BLaER1 treated with 17β-estradiol and CSF1 and Interleukin-3, amounts not matched to agents 10 nM and 100 nM (cell line): ENCODE data around the gene SAMD4A.

Source experiments
- H3K27ac ChIP-seq, 11 experiments: shearing (Covaris generic); formaldehyde crosslinking; 2 replicates each; pipeline ENCODE4 v1.8.1; 2022
- H3K27me3 ChIP-seq, 11 experiments: shearing (Covaris generic); formaldehyde crosslinking; 2 replicates each; pipeline ENCODE4 v1.8.1; 2022
- H3K36me3 ChIP-seq, 11 experiments: shearing (Covaris generic); formaldehyde crosslinking; 2 replicates each; pipeline ENCODE4 v1.8.1; 2022
- H3K4me1 ChIP-seq, 10 experiments: shearing (Covaris generic); formaldehyde crosslinking; 2 replicates each; pipeline ENCODE4 v1.8.1; 2022
- H3K4me2 ChIP-seq, 11 experiments: shearing (Covaris generic); formaldehyde crosslinking; 2 replicates each; pipeline ENCODE4 v1.8.1; 2022
- H3K4me3 ChIP-seq, 10 experiments: shearing (Covaris generic); formaldehyde crosslinking; 2 replicates each; pipeline ENCODE4 v1.8.1; 2022
- H3K9ac ChIP-seq, 11 experiments: shearing (Covaris generic); formaldehyde crosslinking; 2 replicates each; pipeline ENCODE4 v1.8.1; 2022
- H3K9me3 ChIP-seq, 11 experiments: shearing (Covaris generic); formaldehyde crosslinking; replicated peaks in 1 of 11; 2 replicates each; pipeline ENCODE4 v1.8.1; 2022
- H4K20me1 ChIP-seq, 11 experiments: shearing (Covaris generic); formaldehyde crosslinking; 2 replicates each; pipeline ENCODE4 v1.8.1; 2022
- Cebpa-rat ChIP-seq, 11 experiments: shearing (Covaris generic); IDR thresholded peaks; 2 replicates each; pipeline ENCODE4 v1.8.1; 2022

SAMD4A gene

DNA sequence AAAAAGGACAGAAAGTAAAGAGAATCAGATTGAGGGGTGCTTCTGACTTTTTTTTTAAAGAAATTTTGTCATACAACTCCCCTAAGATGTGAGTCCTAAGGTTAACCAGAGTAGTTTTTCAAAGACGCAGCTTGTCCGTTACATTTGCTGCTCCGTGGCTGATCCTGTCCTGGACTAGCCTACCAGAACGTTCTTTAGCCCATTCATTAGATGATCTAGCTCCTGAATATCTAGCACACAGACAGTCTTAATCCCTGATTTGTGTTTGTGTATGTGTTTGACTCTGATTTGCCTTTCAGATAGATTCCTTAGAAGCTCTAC lies 60.3 kb downstream of the SAMD4A start:
- no peaks in the 10 kb centered on the region for H3K27me3 ChIP-seq
- H3K9ac ChIP-seq, result peak overlapping the region; percentile 58 to 81 (median 73)
- H3K4me3 ChIP-seq, result peak overlapping the region; percentile 39 to 64 (median 48); a peak in 18 of 20 replicates
- H3K4me1 ChIP-seq, result peaks cover 56 to 75% (median 60%) of the 10 kb centered on the region in 10 experiments
- peak overlapping the region; percentile 72 to 87 (median 83) for H3K27ac ChIP-seq
- peaks cover 0 to 18% (median 6%) of the 10 kb centered on the region in 11 experiments; a peak in 7 of 22 replicates for H3K36me3 ChIP-seq
- peaks cover 0 to 7% (median 0%) of the 10 kb centered on the region in 11 experiments; a peak in 3 of 22 replicates for H4K20me1 ChIP-seq
- H3K4me2 ChIP-seq, result peak overlapping the region; percentile 84 to 97 (median 92)
- no peak for TF ChIP-seq Cebpa-rat (IDR thresholded peaks at IDR 0.05)
- peaks cover 0 to 28% (median 19%) of the 10 kb centered on the region in 11 experiments; a peak in 17 of 22 replicates for H3K9me3 ChIP-seq

DNA sequence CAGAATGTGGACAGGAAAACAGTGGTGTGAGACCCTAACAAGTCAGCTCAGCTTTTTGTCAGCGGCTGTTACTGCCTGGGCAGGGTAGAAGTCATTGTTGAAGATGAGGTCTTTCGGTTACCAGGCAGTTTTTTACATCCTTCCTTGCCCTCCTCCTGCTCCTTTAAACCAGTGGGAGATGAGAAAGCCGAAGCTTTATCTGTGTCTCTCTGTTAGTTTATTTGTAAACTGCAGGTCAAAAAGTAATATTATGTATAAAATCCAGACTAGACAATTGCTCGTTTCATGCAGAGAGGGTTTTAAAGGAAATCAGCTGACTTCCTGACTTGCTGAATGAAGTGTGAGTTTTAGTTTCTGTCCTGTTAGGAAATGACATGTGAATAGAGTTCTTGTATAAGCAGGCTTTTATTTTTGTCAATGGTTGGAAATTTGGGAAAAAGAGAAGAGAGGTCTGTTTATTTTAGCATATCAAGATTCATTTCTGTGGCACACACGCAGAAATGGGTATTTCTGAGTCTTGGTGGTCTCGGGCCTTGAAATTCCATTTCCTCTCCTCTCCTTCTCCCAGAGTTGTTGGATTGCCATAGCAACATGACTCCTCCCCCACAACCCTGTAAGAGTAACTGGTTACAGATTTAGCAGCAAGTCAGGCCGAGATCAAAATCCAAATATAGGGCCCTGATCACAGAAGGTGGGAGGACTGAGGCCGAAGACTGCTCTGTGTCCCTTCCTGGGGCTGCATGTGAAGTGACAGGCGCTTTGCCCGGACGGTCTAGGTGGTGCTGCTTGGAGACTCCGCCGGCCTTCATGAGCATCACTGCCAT lies 60.8 kb downstream of the SAMD4A start:
- H3K27me3 ChIP-seq, result no peaks in the 10 kb centered on the region
- peaks cover 0 to 17% (median 10%) of the 10 kb centered on the region in 11 experiments; a peak in 8 of 22 replicates for H3K36me3 ChIP-seq
- H3K9me3 ChIP-seq, result peaks cover 0 to 25% (median 19%) of the 10 kb centered on the region in 11 experiments; a peak in 17 of 22 replicates
- peaks cover 56 to 75% (median 60%) of the 10 kb centered on the region in 10 experiments for H3K4me1 ChIP-seq
- H3K27ac ChIP-seq, result peak overlapping the region; percentile 72 to 87 (median 83)
- no peak for TF ChIP-seq Cebpa-rat (IDR thresholded peaks at IDR 0.05)
- H3K9ac ChIP-seq, result peak overlapping the region; percentile 58 to 81 (median 73)
- H4K20me1 ChIP-seq, result peaks cover 0 to 7% (median 0%) of the 10 kb centered on the region in 11 experiments; a peak in 3 of 22 replicates
- peak overlapping the region; percentile 84 to 97 (median 92) for H3K4me2 ChIP-seq
- H3K4me3 ChIP-seq, result peak overlapping the region; percentile 39 to 64 (median 48)

DNA sequence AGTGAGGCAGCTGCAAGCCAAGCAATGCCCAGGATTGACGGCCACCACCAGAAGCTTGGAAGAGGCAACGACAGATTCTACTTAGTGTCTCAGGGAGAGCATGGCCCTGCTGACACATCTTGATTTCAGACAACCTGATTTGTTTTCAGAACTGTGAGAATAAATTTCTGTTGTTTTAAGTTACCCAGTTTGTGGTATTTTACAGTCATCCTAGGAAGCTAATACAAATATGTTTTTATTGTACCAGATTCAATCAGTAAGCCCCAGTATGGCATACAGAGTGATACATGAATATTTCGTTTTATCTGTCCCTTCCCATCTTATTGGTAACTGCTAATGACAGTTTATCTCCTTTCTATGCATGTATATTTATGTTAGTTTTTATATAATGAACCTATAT lies 62.3 kb downstream of the SAMD4A start:
- no peaks in the 10 kb centered on the region for H3K27me3 ChIP-seq
- peaks cover 54 to 63% (median 57%) of the 10 kb centered on the region in 10 experiments for H3K4me1 ChIP-seq
- H3K27ac ChIP-seq, result peak overlapping the region in 5 of 11 experiments; percentile 83 to 87 (median 86); a peak in 4 of 22 replicates
- H4K20me1 ChIP-seq, result peaks cover 0 to 10% (median 0%) of the 10 kb centered on the region in 11 experiments; a peak in 3 of 22 replicates
- TF ChIP-seq Cebpa-rat (IDR thresholded peaks at IDR 0.05), result no peak
- no peak overlapping the region for H3K4me3 ChIP-seq
- H3K4me2 ChIP-seq, result peak overlapping the region; percentile 84 to 97 (median 92); a peak in 21 of 22 replicates
- 0 out of 22 replicates have a peak overlapping the region, but pooled peaks of 1 of the 11 experiments have one; percentile 77 for H3K9ac ChIP-seq
- H3K36me3 ChIP-seq, result peaks cover 0 to 16% (median 11%) of the 10 kb centered on the region in 11 experiments; a peak in 9 of 22 replicates
- H3K9me3 ChIP-seq, result peaks cover 0 to 22% (median 16%) of the 10 kb centered on the region in 11 experiments; a peak in 17 of 22 replicates

DNA sequence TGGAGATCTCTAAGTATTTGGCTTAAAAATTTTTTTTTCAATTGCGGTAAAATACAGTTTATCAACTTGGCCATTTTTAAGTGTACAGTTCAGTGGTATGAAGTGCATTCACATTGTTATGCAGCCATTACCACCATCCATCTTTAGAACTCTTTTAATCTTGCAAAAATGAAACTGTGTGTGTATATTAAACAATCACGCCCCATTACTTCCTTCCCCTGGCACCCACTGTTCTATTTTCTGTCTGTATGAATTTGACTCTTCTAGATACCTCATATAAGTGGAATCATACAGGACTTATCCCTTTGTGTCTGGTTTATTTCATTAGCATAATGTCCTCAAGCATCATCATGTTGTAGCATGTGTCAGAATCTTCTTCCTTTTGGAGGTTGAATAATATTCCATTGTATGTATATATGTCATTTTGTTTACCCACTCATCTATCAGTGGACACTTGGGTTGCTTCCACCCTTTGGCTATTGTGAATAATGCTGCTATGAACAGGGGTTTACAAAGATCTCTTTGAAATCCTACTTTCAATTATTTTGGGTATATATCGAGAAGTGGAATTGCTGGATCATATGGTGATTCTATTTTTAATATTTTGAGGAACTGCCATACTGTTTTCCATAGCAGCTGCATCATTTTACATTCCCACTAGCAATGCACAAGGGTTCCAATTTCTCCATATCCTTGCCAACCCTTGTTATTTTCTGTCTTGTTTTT lies 62.9 kb downstream of the SAMD4A start:
- Histone ChIP-seq H4K20me1 (peaks cover 0 to 10% (median 0%) of the 10 kb centered on the region in 11 experiments; a peak in 3 of 22 replicates), H3K27ac (no peak overlapping the region), H3K9me3 (peaks cover 0 to 22% (median 16%) of the 10 kb centered on the region in 11 experiments; a peak in 17 of 22 replicates), H3K36me3 (peaks cover 0 to 16% (median 11%) of the 10 kb centered on the region in 11 experiments; a peak in 9 of 22 replicates), H3K27me3 (no peaks in the 10 kb centered on the region), H3K4me1 (peaks cover 51 to 57% (median 55%) of the 10 kb centered on the region in 10 experiments), H3K9ac (no peak overlapping the region), H3K4me2 (peak overlapping the region; percentile 56 to 95 (median 88); a peak in 19 of 22 replicates), H3K4me3 (no peak overlapping the region)
- no peak for TF ChIP-seq Cebpa-rat (IDR thresholded peaks at IDR 0.05)

DNA sequence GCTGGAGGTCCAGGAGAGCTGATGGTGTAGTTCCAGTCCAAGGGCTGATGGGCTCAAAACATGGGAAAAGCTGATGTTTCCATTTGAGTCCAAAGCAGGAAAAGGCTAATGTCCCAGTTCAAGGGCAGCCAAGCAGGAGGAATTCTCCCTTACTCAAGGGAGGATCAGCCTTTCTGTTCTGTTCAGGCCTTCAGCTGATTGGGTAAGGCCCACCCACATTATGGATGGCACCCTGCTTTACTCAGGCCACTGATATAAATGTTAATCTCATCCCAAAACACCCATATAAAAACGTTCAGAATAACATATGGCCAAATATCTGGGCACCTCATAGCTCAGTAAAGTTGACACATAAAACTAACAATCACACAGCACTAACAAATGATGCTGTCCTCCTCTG lies 64.1 kb downstream of the SAMD4A start:
- TF ChIP-seq Cebpa-rat (IDR thresholded peaks at IDR 0.05), result no peak
- Histone ChIP-seq H3K27ac (no peak overlapping the region), H3K9ac (no peak overlapping the region), H3K4me2 (no peak overlapping the region), H3K4me1 (peaks cover 39 to 45% (median 42%) of the 10 kb centered on the region in 10 experiments), H4K20me1 (peaks cover 0 to 10% (median 0%) of the 10 kb centered on the region in 11 experiments; a peak in 4 of 22 replicates), H3K36me3 (peaks cover 0 to 16% (median 11%) of the 10 kb centered on the region in 11 experiments; a peak in 9 of 22 replicates), H3K4me3 (no peak overlapping the region), H3K9me3 (peaks cover 0 to 22% (median 16%) of the 10 kb centered on the region in 11 experiments; a peak in 17 of 22 replicates), H3K27me3 (no peaks in the 10 kb centered on the region)

DNA sequence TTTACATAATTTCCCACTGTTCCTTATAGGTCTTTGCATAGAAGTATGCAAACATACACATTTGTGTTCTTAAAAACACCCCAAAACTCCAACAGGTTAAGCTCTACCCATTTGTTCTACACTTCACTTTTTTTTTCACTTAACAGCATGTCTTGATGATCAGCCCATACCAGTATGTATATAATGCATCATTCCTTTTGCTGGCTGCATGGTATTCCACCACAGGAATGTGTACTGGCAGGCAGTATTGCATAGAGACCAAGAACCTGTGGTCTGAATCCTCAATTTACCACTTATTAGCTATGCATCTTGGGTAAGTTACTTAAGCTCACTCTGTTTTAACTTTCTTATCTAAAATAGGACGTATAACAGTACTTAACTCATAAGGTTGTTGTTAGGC lies 65.5 kb downstream of the SAMD4A start:
- Histone ChIP-seq H3K4me2 (no peak overlapping the region), H3K4me1 (peaks cover 25 to 30% (median 28%) of the 10 kb centered on the region in 10 experiments), H3K27ac (no peak overlapping the region), H3K4me3 (no peak overlapping the region), H3K36me3 (peaks cover 0 to 16% (median 11%) of the 10 kb centered on the region in 11 experiments; a peak in 9 of 22 replicates), H4K20me1 (peaks cover 0 to 17% (median 0%) of the 10 kb centered on the region in 11 experiments; a peak in 5 of 22 replicates), H3K9ac (no peak overlapping the region), H3K9me3 (peaks cover 0 to 22% (median 16%) of the 10 kb centered on the region in 11 experiments; a peak in 17 of 22 replicates), H3K27me3 (no peaks in the 10 kb centered on the region)
- TF ChIP-seq Cebpa-rat (IDR thresholded peaks at IDR 0.05), result no peak

DNA sequence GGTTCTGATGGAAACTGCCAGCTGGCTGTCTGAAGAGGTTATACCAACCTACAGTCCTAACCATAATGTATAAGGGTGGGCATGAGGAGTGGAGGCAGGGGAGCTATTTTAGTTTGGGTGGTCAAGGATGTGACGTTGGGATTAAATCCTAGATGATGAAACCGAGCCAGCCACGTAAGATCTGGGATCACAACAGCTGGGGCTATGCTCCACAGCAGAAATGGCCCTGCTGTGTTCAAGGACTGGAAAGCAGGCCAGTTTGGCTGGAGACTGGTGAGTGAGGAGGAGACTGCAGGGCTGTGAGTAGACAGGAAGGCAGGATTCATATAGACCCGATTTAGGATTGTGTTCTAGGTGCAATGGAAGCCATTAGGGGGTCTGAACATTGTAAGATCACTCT lies 66.1 kb downstream of the SAMD4A start:
- H3K27ac ChIP-seq, result no peak overlapping the region
- no peaks in the 10 kb centered on the region for H3K27me3 ChIP-seq
- H3K9ac ChIP-seq, result no peak overlapping the region
- H3K4me1 ChIP-seq, result peaks cover 21 to 29% (median 24%) of the 10 kb centered on the region in 10 experiments
- peaks cover 0 to 23% (median 0%) of the 10 kb centered on the region in 11 experiments; a peak in 5 of 22 replicates for H4K20me1 ChIP-seq
- H3K4me2 ChIP-seq, result no peak overlapping the region
- peaks cover 0 to 16% (median 11%) of the 10 kb centered on the region in 11 experiments; a peak in 9 of 22 replicates for H3K36me3 ChIP-seq
- H3K9me3 ChIP-seq, result peaks cover 0 to 22% (median 16%) of the 10 kb centered on the region in 11 experiments; a peak in 17 of 22 replicates
- TF ChIP-seq Cebpa-rat (IDR thresholded peaks at IDR 0.05), result no peak
- no peak overlapping the region for H3K4me3 ChIP-seq
